NCI-H1048 (cell line): ENCODE measurements around the gene CCDC106.

Experiments
- DNase-seq: peaks from one replicate; lab custom pipeline; 2025; lab: John Stamatoyannopoulos, UW

Gene CCDC106

GRCh38 chr19:55647732-55648584 lies at the start of gene CCDC106:
Gene CCDC106, plus strand, starts transcription at chr19:55648212. Its CDS starts 835 bp downstream, at chr19:55649047.
- DNase-seq, result peak; percentile 38

- peak; percentile 87 for DNase-seq
These were observed 49.1 kb upstream of the CCDC106 start for GRCh38 chr19:55598719-55599467.

- peak; percentile 94 for DNase-seq
These were observed 48.6 kb upstream of the CCDC106 start, which contains the start of gene FIZ1 for GRCh38 chr19:55599468-55599841. Gene FIZ1, minus strand, starts transcription at chr19:55599517. Its CDS starts 1,652 bp downstream, at chr19:55597865.

GRCh38 chr19:55599842-55600661 lies 48.0 kb upstream of the CCDC106 start, which contains the start of gene ZNF524:
Gene ZNF524, plus strand, starts transcription at chr19:55600288. Its CDS starts 1,825 bp downstream, at chr19:55602113.
- peak; percentile 79 for DNase-seq

- no peak for DNase-seq
These were observed 47.4 kb upstream of the CCDC106 start for GRCh38 chr19:55600662-55601028.

- no peak for DNase-seq
These were observed 46.9 kb upstream of the CCDC106 start for GRCh38 chr19:55601084-55601483.

GRCh38 chr19:55602104-55603001 lies 45.7 kb upstream of the CCDC106 start:
- no peak for DNase-seq

- DNase-seq, result no peak
These were observed 44.9 kb upstream of the CCDC106 start for GRCh38 chr19:55603115-55603514.

- no peak for DNase-seq
These were observed 44.3 kb upstream of the CCDC106 start for GRCh38 chr19:55603581-55604292.

- peak; percentile 88 for DNase-seq
These were observed 42.8 kb upstream of the CCDC106 start for GRCh38 chr19:55605207-55605636.

GRCh38 chr19:55605637-55606470 lies 42.2 kb upstream of the CCDC106 start, which contains the start of gene ZNF865:
Gene ZNF865, plus strand, starts transcription at chr19:55605647. Its CDS starts 7,972 bp downstream, at chr19:55613619.
- DNase-seq, result peak; percentile 46

- no peak for DNase-seq
These were observed 41.6 kb upstream of the CCDC106 start for GRCh38 chr19:55606471-55606787.

- DNase-seq, result no peak
These were observed 41.2 kb upstream of the CCDC106 start for GRCh38 chr19:55606817-55607216.

- DNase-seq, result no peak
These were observed 38.7 kb upstream of the CCDC106 start for GRCh38 chr19:55609326-55609725.

- DNase-seq, result no peak
These were observed 36.6 kb upstream of the CCDC106 start for GRCh38 chr19:55611300-55611982.

GRCh38 chr19:55611983-55612645 lies 35.9 kb upstream of the CCDC106 start:
- no peak for DNase-seq

- DNase-seq, result no peak
These were observed 34.6 kb upstream of the CCDC106 start for GRCh38 chr19:55613396-55613795.
